ENCODE measurements around the gene SH3BP2.

SH3BP2 gene

DNA sequence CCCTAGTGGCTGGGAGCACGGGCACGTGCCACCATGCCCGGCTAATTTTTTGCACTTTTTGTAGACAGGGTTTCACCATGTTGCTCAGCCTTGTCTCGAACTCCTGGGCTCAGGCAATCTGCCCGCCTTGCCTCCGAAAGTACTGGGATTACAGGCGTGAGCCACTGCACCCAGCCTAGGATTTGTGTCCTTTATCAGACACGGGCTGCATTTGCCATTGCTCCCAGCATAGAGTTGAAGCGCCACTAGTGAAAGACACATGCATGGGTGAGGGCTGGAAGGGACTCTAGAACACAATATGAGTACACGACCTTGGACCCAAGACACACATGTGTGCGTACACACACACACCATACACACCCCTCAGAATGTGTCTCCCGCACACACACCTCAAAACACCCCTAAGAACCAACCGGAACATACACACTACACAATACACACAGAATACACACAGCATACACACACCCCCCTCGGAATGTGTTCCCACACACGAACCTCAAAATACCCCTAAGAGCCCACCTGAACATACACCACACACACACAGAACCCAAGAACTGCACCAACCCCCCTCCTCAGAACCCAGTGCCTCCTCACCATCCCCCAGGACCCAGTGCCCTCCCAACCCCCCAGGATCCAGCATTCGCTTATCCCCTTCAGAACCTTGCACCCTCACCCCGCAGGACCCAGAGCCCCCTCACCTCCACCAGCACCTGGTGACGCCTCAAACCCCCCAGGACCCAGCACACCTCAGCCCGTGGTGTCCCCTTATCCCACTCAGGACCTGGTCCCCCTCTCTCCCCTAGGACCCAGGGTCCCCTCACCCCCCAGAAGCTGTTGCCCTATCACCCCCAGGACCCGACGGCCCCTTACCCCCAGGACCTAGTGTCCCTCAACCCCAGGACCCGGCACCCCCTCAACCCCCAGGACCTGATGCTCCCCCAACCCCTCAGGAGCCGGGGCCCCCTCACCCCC is 37.8 kb upstream of the SH3BP2 start:
- no peaks in the 10 kb centered on the region for H3K27me3 ChIP-seq (replicated peaks; ENCODE audit: control insufficient read depth, insufficient read depth, low read length)
- TF ChIP-seq, protein P1, sequence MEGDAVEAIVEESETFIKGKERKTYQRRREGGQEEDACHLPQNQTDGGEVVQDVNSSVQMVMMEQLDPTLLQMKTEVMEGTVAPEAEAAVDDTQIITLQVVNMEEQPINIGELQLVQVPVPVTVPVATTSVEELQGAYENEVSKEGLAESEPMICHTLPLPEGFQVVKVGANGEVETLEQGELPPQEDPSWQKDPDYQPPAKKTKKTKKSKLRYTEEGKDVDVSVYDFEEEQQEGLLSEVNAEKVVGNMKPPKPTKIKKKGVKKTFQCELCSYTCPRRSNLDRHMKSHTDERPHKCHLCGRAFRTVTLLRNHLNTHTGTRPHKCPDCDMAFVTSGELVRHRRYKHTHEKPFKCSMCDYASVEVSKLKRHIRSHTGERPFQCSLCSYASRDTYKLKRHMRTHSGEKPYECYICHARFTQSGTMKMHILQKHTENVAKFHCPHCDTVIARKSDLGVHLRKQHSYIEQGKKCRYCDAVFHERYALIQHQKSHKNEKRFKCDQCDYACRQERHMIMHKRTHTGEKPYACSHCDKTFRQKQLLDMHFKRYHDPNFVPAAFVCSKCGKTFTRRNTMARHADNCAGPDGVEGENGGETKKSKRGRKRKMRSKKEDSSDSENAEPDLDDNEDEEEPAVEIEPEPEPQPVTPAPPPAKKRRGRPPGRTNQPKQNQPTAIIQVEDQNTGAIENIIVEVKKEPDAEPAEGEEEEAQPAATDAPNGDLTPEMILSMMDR (IDR thresholded peaks at IDR 0.05; ENCODE audit: insufficient read depth, low read length, poor library complexity, severe bottlenecking) = no peak
- peak overlapping the region; percentile 94 for H3K4me3 ChIP-seq (replicated peaks; ENCODE audit: low read depth, low read length)
- no peak for DNase-seq (ENCODE audit: extremely low read depth, insufficient read length)
- H3K36me3 ChIP-seq (ENCODE audit: control insufficient read depth, insufficient read depth, low read length) = peaks cover 3% of the 10 kb centered on the region

DNA sequence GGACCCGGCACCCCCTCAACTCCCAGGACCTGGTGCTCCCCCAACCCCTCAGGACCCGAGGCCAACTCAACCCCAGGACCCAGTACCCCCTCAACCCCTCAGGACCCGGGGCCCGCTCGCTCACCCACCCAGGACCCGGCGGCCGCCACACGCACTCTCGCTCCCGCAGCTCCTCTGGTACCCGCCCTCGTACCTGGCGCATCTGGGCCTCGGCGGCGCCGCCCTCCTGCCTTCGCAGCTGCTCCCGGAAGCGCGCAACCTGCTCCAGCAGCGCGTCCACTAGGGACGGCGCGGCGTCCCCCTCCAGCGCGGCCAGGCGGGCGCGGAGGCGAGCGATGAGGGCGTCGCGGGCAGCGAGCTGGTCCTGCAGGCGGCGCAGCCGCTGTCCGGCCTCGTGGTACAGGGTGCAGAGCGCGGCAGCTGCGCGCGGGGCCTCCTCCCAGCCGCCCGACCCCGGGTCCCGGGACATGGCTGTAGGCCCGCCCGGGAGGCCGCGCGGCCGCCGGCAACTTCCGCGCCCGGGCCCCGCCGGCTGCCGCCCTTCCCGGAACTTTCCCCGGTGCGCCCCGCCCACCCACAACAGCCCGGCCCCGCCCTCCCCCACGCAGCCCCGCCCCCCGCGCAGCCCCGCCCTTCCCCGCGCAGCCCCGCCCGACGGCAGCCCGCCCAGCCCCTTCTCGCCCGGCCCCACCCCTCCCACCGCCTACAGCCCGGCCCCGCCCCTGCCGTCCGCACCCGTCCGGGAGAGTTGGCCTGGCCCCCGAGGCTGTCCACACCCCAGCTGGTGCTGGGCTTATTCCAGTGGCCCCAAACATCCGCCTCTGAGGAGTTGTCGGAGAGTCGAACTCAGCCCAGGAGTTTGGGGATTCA is 36.8 kb upstream of the SH3BP2 start, which contains the start of gene TNIP2:
Gene TNIP2 (minus strand): TSS at position 516 of the 870 bp plus-strand sequence. CDS start 47 bp downstream, at position 469.
- peak; percentile 83 for DNase-seq (ENCODE audit: extremely low read depth, insufficient read length)
- Histone ChIP-seq H3K36me3 (ENCODE audit: control insufficient read depth, insufficient read depth, low read length) (peaks cover 3% of the 10 kb centered on the region), H3K27me3 (replicated peaks; ENCODE audit: control insufficient read depth, insufficient read depth, low read length) (no peaks in the 10 kb centered on the region), H3K4me3 (replicated peaks; ENCODE audit: low read depth, low read length) (peak within 1 kb of the TSS; percentile 94)
- TF ChIP-seq, protein P1 (IDR thresholded peaks at IDR 0.05; ENCODE audit: insufficient read depth, low read length, poor library complexity, severe bottlenecking) = no peak

DNA sequence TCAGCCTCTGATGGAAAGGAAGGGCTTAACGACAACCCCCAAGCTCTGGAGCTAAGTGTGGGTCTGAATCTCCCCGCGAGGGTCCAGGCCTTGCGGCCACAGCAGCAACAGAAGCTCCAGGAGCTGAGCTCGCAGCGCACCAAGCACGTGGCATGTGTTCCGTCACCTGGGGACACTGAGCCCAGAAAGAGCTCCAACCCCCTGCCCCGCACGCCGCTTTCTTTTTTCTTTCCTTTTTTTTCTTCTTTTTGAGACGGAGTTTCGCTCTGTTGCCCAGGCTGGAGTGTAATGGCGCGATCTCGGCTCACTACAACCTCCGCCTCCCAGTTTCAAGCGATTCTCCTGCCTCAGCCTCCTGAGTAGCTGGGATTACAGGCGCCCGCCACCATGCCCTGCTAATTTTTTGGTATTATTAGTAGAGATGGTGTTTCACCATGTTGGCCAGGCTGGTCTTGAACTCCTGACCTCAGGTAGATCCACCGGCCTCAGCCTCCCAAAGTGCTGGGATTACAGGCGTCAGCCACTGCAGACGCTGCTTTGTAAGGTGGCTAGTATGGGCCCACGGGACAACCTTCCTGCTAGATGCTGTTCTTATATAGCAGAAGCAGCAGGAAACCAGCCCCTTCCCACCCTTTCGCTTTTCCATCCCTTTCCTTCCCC is 36.1 kb upstream of the SH3BP2 start:
- no peak for DNase-seq (ENCODE audit: extremely low read depth, insufficient read length)
- Histone ChIP-seq H3K36me3 (ENCODE audit: control insufficient read depth, insufficient read depth, low read length) (peaks cover 3% of the 10 kb centered on the region), H3K4me3 (replicated peaks; ENCODE audit: low read depth, low read length) (peak overlapping the region; percentile 48), H3K27me3 (replicated peaks; ENCODE audit: control insufficient read depth, insufficient read depth, low read length) (no peaks in the 10 kb centered on the region)
- TF ChIP-seq, protein P1 (IDR thresholded peaks at IDR 0.05; ENCODE audit: insufficient read depth, low read length, poor library complexity, severe bottlenecking) = no peak

DNA sequence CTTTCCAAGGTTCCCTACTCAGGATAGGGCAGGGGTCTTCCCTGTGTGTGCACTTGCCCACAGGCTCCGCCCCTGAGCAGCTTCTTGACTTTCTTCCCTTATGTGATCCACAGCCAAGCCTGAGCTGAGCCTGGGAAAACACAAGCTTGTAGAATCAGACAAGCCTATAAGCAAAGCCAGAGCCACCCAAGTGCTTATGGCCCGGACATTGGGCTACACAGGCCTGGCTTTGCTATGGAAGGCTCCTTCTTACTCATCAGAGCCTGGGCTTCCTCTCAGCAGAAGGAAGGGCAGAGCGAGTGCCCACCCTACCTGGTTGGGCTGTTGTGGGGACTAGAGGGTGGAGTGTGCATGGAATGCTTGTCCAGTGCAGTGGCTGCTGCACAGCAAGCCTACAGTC is 35.5 kb upstream of the SH3BP2 start:
- H3K36me3 ChIP-seq (ENCODE audit: control insufficient read depth, insufficient read depth, low read length) = no peaks in the 10 kb centered on the region; the same call in 1 of the 2 replicates
- TF ChIP-seq, protein P1 (IDR thresholded peaks at IDR 0.05; ENCODE audit: insufficient read depth, low read length, poor library complexity, severe bottlenecking) = no peak
- no peak overlapping the region for H3K4me3 ChIP-seq (replicated peaks; ENCODE audit: low read depth, low read length)
- no peaks in the 10 kb centered on the region for H3K27me3 ChIP-seq (replicated peaks; ENCODE audit: control insufficient read depth, insufficient read depth, low read length)
- no peak for DNase-seq (ENCODE audit: extremely low read depth, insufficient read length)
